ENCODE data around the gene C19orf47.

C19orf47 gene

DNA sequence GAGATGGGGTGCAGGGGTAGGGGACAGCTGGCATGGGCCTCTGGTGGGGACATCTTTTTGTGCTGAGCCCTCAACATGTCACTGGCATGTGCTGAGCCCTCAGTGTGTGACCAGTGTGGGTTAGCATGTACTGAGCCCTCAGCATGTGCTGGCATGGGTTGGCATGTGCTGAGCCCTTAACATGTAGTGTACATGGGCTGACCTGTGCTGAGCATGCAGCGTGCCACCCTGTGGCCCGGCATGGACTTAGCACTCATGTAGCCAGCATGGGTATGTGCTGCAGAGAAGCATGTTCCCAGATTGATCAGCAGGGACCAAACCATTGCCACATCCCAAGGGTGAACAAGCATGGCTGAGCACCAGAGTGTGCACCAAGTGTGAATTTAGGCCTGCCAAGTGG is 30.3 kb upstream of the C19orf47 start:
- H3K4me1 ChIP-seq, result no peaks in the 10 kb centered on the region
- TF ChIP-seq, protein P1, sequence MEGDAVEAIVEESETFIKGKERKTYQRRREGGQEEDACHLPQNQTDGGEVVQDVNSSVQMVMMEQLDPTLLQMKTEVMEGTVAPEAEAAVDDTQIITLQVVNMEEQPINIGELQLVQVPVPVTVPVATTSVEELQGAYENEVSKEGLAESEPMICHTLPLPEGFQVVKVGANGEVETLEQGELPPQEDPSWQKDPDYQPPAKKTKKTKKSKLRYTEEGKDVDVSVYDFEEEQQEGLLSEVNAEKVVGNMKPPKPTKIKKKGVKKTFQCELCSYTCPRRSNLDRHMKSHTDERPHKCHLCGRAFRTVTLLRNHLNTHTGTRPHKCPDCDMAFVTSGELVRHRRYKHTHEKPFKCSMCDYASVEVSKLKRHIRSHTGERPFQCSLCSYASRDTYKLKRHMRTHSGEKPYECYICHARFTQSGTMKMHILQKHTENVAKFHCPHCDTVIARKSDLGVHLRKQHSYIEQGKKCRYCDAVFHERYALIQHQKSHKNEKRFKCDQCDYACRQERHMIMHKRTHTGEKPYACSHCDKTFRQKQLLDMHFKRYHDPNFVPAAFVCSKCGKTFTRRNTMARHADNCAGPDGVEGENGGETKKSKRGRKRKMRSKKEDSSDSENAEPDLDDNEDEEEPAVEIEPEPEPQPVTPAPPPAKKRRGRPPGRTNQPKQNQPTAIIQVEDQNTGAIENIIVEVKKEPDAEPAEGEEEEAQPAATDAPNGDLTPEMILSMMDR (IDR thresholded peaks at IDR 0.05), result no peak
- no peak overlapping the region for H3K4me2 ChIP-seq (ENCODE audit: low read length)
- no peaks in the 10 kb centered on the region for H3K36me3 ChIP-seq (ENCODE audit: control insufficient read depth, insufficient read depth, low read length)
- no peaks in the 10 kb centered on the region for H3K9me3 ChIP-seq (ENCODE audit: control insufficient read depth, low read length)
- H3K4me3 ChIP-seq (ENCODE audit: low read depth, low read length), result no peak overlapping the region
- H3K27me3 ChIP-seq (ENCODE audit: control insufficient read depth, insufficient read depth, low read length), result no peaks in the 10 kb centered on the region
- no peaks in the 10 kb centered on the region for H3K79me2 ChIP-seq
- H3K27ac ChIP-seq, result no peak overlapping the region
- H2AFZ ChIP-seq, result no peak overlapping the region
- H3K9ac ChIP-seq, result no peak overlapping the region

DNA sequence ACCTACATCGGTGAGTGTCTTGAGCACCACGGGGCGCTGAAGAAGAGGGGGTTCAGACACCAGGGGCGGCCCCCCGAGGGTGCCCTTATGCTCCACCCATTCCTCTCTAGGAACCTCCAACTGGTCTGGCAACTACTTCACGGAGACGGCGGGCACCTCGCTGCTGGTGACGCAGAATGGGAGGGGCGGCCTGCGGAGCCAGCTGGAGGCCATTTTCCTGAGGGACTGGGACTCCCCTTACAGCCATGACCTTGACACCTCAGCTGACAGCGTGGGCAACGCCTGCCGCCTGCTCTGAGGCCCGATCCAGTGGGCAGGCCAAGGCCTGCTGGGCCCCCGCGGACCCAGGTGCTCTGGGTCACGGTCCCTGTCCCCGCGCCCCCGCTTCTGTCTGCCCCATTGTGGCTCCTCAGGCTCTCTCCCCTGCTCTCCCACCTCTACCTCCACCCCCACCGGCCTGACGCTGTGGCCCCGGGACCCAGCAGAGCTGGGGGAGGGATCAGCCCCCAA is 29.7 kb upstream of the C19orf47 start:
- no peaks in the 10 kb centered on the region for H3K4me1 ChIP-seq
- no peaks in the 10 kb centered on the region for H3K36me3 ChIP-seq (ENCODE audit: control insufficient read depth, insufficient read depth, low read length)
- H3K4me3 ChIP-seq (ENCODE audit: low read depth, low read length), result no peak overlapping the region
- TF ChIP-seq, protein P1 (IDR thresholded peaks at IDR 0.05), result no peak
- no peak overlapping the region for H3K9ac ChIP-seq
- no peak overlapping the region for H3K4me2 ChIP-seq (ENCODE audit: low read length)
- H3K9me3 ChIP-seq (ENCODE audit: control insufficient read depth, low read length), result no peaks in the 10 kb centered on the region
- no peaks in the 10 kb centered on the region for H3K79me2 ChIP-seq
- H3K27me3 ChIP-seq (ENCODE audit: control insufficient read depth, insufficient read depth, low read length), result no peaks in the 10 kb centered on the region
- no peak overlapping the region for H2AFZ ChIP-seq
- H3K27ac ChIP-seq, result no peak overlapping the region

DNA sequence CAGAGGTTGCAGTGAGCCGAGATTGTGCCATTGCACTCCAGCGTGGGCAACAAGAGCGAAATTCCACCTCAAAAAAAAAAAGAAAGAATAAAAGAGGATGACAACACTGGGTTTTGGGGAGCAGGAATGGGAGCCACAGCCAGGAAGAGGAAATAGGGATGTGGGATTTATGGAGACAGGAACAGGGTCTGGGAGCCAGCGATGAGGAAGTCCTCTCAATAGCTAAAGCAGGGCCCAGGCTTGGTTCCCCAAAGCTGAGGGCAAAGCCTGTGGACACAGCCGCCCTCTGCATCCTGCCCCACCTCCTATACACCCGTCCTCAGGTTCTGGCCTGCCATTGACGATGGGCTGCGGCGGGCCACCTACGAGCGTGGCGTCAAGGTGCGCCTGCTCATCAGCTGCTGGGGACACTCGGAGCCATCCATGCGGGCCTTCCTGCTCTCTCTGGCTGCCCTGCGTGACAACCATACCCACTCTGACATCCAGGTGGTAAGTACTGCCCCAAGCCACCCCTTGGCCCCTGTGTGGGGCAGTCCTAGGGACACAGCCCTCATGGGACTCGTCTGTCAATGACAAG is 28.2 kb upstream of the C19orf47 start:
- no peaks in the 10 kb centered on the region for H3K4me1 ChIP-seq
- H3K4me2 ChIP-seq (ENCODE audit: low read length), result no peak overlapping the region
- no peak overlapping the region for H2AFZ ChIP-seq
- no peaks in the 10 kb centered on the region for H3K36me3 ChIP-seq (ENCODE audit: control insufficient read depth, insufficient read depth, low read length)
- TF ChIP-seq, protein P1 (IDR thresholded peaks at IDR 0.05), result no peak
- no peak overlapping the region for H3K4me3 ChIP-seq (ENCODE audit: low read depth, low read length)
- no peaks in the 10 kb centered on the region for H3K9me3 ChIP-seq (ENCODE audit: control insufficient read depth, low read length)
- no peak overlapping the region for H3K9ac ChIP-seq
- no peak overlapping the region for H3K27ac ChIP-seq
- no peaks in the 10 kb centered on the region for H3K27me3 ChIP-seq (ENCODE audit: control insufficient read depth, insufficient read depth, low read length)
- H3K79me2 ChIP-seq, result no peaks in the 10 kb centered on the region

DNA sequence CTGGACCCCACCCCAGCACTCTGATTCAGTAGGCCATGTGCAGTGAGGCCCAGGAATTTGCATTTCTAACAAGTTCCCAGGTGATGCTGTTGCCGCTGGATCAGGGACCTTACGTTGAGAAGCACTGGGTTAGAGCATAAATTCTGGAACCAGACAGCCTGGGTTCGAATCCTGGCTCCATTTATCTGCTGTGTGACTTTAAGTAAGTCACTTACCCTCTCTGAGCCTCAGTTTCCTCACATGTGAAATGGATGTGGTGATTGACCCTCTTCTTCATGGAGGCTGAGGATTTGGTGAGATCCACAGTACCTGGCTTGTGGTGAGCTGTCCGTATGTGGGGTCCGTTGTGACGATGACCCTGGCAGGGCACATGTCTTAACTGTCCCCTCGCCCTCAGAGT is 25.9 kb upstream of the C19orf47 start:
- no peaks in the 10 kb centered on the region for H3K36me3 ChIP-seq (ENCODE audit: control insufficient read depth, insufficient read depth, low read length)
- no peaks in the 10 kb centered on the region for H3K79me2 ChIP-seq
- H3K27me3 ChIP-seq (ENCODE audit: control insufficient read depth, insufficient read depth, low read length), result no peaks in the 10 kb centered on the region
- no peaks in the 10 kb centered on the region for H3K9me3 ChIP-seq (ENCODE audit: control insufficient read depth, low read length)
- H3K4me2 ChIP-seq (ENCODE audit: low read length), result no peak overlapping the region
- no peak overlapping the region for H2AFZ ChIP-seq
- TF ChIP-seq, protein P1 (IDR thresholded peaks at IDR 0.05), result no peak
- H3K4me1 ChIP-seq, result no peaks in the 10 kb centered on the region
- no peak overlapping the region for H3K27ac ChIP-seq
- no peak overlapping the region for H3K4me3 ChIP-seq (ENCODE audit: low read depth, low read length)
- no peak overlapping the region for H3K9ac ChIP-seq

DNA sequence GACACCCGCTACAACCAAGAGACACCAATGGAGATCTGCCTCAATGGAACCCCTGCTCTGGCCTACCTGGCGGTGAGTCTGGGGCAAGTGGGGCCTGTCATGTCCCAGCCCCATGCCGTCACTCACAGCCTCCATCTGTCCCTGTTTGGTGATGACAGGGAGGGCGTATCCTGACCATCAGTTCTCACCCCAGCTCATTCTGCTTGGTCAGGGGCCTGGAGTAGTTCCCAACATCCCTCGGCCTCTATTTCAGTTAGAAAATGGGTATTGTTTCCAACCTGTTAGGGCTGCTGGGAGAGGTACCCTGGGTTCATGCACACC is 23.6 kb upstream of the C19orf47 start:
- TF ChIP-seq, protein P1 (IDR thresholded peaks at IDR 0.05), result no peak

More for the DNA sequence above, 23.6 kb upstream of the C19orf47 start:
- no peak overlapping the region for H3K27ac ChIP-seq
- H3K4me2 ChIP-seq (ENCODE audit: low read length), result no peak overlapping the region
- H3K9ac ChIP-seq, result no peak overlapping the region
- H3K27me3 ChIP-seq (ENCODE audit: control insufficient read depth, insufficient read depth, low read length), result no peaks in the 10 kb centered on the region
- no peaks in the 10 kb centered on the region for H3K9me3 ChIP-seq (ENCODE audit: control insufficient read depth, low read length)
- no peak overlapping the region for H2AFZ ChIP-seq
- no peak overlapping the region for H3K4me3 ChIP-seq (ENCODE audit: low read depth, low read length)
- no peaks in the 10 kb centered on the region for H3K79me2 ChIP-seq
- no peaks in the 10 kb centered on the region for H3K4me1 ChIP-seq
- no peaks in the 10 kb centered on the region for H3K36me3 ChIP-seq (ENCODE audit: control insufficient read depth, insufficient read depth, low read length)

All from parathyroid adenoma (tissue), 2 donors.